GM18520 (cell line): ENCODE measurements around the gene TUT4.

Source experiments
- ATAC-seq: cut with Tn5 transposase; IDR thresholded peaks from one replicate; pipeline ENCODE4 v1.9.1; 2021; ENCODE audit not compliant: unreplicated experiment

TUT4 gene

DNA sequence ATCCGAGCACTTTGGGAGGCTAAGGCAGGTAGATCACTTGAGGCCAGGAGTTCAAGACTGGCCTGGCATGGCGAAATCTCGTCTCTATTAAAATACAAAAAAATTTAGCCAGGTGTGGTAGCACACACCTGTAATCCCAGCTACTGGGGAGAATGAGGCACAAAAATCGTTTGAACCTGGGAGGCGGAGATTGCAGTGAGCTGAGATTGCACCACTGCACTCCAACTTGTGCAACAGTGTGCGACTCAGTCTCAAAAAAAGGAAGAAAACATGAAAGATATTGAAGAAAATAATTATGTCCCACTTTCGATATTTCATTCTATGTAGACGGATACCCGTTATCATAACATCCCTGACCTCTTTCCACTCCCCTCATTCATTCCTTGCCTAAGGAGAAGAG is 19.2 kb downstream of the TUT4 start:
- no peak for ATAC-seq

DNA sequence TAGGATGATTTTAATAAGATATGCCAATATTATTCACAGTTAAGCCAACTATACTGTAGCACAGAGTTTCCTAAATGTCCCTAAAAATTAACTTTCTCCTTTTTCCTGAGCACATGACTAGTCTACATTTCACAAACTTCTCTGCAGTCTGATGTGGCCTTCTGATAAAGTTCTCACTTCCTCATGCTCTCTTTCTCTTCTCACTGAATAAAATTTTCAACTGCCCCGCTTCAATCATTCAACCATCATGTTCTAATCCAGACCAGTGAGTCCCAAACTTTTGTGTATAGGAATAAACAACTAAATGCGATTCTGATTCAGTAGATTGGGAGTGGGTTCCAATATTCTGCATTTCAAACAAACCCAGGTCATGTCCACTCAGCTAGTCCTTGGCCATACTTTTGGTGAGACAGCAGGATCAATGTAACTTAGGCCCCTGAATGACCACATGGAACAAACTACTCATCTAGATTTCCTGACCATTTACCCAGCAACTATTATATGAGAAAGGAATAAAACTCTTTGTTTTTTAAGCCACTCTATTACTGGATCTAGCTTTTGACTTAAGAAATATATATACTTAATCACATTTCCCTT is 20.1 kb downstream of the TUT4 start:
- ATAC-seq, result no peak

DNA sequence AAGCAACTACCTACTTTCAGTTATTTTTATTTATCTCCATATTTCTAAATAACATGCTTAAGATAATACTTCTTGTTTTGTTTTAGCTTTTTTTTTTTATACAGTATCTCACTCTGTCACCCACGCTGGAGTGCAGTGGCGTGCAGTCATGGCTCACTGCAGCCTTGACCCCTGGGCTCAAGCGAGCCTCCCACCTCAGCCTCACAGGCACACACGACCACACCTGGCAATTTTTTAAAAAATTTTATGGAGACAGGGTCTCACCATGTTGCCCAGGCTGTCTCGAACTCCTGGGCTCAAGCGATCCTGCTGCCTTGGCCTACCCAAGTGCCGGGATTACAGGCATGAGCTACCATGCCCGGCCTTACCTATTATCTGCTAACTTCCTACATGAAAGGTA is 20.6 kb downstream of the TUT4 start:
- no peak for ATAC-seq

DNA sequence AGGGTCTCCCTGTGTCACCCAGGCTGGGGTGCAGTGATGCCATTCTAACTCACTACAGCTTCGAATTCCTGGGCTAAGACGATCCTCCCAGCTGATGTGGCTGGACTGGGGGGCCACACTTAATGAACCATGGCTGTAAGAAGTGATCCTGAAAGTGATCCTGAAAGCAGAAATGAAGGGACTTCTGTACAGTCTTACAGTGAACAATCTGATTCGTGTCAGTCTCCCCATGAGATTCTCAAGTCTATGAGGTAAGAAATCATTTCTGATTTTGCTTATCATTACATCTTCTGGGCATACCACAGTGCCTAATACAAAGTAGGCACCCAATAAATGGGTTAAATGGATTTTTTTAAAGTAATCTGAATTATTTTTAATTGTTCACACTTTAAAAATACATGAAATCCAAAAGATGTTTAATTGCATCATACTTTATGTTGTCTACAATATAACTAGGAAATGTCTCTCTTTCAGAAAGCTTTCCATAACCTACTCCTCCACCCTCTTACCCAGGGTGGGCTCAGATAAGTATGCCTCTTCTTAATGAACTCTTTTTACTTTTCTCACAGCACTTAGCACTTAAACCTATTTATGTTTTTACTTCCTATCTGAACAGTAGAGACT is 21.5 kb downstream of the TUT4 start:
- no peak for ATAC-seq

DNA sequence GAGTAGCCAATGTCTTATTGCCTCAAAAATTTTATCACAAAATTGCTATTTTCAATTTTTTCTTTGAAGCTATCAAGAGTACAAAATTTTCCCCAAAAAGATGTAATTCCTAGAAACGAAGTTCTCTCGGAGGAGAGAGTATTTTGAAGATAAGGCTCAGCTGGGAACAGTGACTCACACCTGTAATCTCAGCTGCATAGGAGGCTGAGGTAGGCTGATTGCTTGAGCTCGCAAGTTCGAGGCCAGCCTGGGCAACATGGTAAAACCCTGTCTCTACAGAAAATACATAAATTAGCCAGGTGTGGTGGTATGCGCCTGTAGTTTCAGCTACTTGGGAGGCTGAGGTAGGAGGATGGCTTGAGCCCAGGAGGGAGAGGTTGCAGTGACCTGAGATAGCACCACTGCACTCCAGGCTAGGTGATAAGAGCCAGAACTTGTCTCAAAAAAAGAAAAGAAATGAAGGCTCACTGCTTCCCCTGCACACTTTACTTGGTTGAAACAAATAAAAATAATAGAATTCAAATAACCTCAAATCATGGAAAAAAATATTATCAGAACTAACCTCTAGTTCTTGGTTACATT is 22.2 kb downstream of the TUT4 start:
- no peak for ATAC-seq

DNA sequence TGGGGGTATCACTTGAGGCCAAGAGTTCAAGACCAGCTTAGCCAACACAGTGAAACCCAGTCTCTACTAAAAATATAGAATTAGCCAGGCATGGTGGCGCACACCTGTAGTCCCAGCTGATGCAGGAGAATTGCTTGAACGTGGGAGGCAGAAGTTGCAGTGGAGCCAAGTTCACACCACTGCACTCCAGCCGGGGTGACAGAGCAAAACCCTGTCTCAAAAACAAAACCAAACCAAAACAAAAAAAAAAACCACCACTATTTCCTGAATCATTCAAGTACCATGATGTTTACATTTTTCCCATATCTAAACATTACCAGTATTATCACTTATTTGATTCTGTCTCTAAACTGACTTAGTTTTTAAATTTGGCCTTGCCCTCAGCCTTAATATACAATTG is 29.5 kb downstream of the TUT4 start:
- no peak for ATAC-seq

DNA sequence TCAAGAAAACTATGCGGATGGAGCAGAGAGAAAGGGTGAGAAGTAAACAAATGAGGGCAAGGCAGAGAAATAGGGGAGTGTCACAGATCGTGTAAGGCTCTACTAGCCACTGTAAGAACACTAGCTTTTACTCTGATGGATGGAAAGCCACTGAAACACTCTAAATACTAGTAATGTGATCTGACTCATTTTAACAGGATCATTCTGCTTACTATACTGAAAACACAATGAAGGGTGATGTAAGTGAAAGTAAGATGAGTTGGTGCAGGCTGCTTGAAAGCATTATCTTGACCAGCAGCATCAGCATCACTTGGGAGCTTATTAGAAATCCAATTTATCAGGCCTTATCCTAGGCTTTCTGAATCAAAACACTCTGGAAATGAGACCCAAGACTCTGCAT is 32.7 kb downstream of the TUT4 start:
- ATAC-seq, result no peak

DNA sequence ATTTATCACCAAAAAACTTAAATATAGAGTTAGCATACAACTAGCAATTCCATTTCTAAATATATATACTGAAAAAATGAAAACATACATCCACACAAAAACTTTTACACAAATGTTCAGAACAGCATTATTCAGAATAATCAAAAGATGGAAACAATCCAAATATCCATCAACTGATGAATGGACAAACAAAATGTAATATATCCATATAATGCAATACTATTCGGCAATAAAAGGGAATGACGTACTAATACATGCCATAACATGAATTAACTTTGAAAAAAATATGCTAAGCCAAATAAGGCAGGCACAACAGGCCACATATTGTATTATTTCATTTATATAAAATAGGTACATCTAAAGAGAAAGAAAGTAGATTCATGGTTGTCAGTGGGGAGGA is 33.9 kb downstream of the TUT4 start:
- ATAC-seq, result no peak

DNA sequence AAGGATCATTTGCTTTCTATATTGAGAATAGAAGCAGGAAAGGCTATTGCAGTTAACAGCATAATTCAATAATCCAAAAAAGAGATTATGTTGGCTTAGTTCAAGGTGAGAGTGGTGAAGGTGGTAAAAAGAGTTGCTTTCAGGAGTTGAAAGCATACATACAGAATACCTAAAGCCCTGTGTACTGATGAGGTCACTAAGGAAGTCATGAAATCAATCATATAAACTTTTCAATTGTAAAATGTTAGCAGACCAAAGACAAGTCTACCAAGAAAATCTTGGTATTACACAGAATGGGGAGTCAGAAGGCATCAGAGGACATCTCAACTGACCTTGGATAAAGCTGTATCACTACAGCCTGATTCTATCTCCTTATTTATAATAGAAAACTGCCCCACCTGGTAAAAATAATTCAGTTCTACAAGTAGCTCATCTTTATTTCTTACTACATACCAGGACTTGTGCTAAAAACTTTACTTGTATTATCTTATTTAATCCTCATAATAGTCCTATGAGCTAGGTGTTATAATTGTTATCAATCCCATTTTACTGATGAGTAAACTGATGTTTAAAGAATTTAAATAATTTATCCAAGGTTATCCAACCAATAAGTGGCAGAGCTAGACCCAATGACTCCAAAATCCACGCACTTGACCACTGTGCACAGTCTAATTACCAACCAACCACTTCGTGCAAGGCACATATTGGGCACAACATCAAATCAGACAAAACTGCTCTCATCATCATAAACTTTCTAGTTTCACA is 40.9 kb downstream of the TUT4 start:
- no peak for ATAC-seq

DNA sequence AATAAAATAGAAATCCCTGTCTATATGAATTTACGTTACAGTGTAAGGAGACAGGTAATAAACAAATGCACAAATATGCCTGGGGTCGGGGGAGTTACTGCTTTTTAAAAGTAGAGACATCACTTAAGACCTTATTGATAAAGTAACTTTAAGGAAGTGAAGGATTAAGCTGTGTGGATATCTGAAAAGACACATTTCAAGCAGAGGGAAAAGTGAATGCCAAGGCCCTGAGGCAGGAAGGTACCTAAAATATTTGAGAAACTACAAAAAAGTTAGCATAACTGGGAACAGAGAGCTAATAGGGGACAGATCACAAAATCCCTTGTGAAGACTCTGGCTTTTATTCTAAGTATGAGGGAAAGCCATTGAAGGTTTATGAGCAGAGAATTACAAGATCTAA is 41.5 kb downstream of the TUT4 start:
- ATAC-seq, result no peak

DNA sequence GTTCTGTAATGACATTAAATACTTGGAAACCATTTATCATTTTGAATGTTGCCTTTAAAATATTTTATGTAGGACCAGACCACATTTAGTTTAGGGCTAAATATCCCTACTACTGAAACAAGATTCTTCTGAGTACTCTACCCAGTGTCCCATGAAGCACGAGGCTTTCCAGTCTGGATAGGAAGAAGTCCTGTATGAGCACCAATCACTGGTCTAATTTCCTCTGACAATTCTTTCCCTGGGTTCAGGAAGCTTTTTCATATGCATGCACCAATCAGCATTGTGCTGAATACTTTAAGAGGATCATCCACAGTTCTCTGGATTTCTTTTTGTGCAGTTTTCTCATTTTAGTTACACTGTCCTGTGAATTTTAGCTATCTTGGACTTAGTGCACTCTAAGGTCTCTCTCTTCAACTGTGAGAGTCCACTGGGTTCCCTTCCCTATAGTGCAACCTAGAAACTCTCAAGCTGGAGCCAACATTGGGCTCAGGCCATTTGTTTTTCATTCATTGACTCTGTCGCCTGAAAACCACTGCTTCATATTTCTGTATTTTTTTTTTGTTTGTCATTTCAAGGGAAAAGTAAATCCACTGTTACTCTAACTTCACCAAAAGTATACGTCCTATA is 45.9 kb downstream of the TUT4 start:
- ATAC-seq, result no peak

DNA sequence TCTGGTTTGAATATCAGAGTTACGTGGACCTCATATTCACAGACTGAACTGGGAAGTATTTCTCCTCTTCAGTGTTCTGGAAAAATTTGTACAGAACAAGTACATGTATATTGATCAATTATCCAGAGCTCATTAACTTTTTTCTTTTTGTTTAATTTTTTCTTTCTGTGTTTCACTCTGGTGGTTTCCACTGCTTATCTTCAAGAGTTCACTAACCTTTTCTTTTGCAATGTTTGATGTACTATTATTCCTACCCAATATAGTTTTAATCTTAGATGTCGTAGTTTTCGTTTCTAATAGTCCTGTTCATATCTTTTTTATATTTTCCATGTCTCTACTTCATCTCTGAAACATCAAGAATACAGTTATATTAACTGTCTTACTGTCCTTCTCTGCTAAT is 46.5 kb downstream of the TUT4 start:
- ATAC-seq, result no peak

DNA sequence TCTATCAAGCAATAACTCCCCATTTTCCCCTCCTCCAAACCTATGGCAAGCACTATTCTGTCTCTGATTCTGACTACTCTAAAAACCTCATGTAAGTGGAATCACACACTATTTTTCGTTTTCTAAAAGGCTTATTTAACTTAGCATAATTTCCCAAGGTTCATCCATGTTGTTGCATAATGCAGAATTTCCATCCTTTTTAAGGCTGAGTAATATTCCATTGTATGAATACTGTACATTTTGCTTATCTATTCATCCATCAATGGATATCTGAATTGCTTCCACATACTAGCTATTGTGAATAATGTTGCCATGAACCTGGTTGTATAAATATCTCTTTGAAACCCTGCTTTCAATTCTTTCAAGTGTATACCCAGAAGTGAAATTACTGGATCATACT is 48.2 kb downstream of the TUT4 start:
- no peak for ATAC-seq

DNA sequence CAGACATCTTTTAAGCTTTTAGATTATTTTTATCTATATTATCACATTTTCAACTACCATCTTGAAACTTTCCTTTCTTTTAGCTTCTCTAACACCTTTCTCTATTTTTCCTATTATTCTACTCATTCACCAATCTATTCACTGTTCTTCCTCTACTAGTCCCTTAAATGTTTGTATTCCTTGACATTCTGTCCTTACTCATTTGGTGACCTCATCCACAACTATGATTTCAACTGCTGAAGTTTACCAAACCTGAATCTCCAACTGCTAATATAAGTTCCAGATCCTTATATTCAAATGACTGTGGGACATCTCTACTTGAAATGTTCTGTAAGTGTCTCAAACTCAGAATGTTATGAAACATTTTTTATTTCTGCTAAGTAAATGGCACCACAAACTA is 49.2 kb downstream of the TUT4 start:
- ATAC-seq, result no peak

DNA sequence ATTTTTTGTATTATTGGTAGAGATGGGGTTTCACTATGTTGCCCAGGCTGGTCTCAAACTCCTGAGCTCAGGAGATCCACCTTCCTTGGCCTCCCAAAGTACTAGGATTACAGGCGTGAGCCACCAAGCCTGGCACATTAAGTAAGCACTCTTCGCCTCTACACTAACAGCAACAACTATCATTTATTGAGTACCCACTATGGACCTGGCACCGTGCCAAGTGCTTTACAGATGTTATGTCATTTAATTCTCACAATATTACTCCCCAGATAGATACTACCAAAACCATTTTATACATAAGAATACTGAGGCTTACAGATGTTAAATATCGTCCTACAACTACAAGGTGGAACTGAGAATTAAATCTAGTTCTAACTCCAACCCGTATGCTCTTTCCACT is 50.1 kb downstream of the TUT4 start:
- no peak for ATAC-seq

DNA sequence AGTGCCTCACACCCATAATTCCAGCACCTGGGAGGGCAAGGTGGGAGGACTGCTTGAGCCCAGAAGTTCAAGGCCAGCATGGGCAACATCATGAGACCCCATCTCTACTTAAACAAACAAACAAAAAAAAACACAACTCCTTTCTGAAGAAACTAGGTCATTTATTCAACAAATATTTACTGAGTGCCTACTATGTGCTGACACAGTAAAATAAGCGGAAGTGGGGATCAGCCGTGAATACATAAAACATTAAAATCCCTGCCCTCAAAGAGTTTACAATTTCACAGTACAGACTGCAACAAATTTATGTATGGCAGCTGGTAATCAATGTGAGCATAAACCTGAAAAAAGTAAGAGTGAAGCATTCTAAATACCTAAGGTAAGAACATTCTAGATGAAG is 65.3 kb downstream of the TUT4 start:
- ATAC-seq, result no peak

DNA sequence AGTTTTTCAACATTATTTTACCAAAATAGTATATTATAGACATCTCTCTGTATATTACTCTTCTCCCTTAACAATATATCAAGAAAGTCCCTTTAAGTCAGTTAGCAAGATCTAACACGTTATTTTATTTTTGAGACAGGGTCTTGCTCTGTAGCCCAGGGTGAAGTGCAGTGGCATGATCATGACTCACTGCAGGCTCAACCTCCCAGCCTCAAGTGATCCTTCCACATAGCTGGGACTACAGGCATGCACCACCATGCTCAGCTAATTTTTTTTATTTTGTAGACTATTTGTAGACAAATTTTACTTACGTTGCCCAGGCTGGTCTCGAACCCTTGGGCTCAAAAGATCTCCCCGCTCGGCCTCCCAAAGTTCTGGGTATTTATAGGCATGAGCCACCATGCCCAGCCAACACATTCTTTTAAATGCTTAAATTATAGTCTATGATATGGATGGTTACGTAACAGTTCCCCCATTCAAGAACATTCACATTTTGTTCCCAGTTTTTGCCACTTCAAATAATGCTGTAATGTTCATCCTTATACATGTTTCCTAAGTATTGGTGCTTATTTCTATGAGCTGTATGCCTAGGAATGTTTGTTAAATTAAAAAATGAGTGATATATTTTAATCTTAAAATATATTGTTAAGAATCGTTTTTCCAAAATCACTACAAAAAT is 70.4 kb downstream of the TUT4 start:
- ATAC-seq, result no peak

DNA sequence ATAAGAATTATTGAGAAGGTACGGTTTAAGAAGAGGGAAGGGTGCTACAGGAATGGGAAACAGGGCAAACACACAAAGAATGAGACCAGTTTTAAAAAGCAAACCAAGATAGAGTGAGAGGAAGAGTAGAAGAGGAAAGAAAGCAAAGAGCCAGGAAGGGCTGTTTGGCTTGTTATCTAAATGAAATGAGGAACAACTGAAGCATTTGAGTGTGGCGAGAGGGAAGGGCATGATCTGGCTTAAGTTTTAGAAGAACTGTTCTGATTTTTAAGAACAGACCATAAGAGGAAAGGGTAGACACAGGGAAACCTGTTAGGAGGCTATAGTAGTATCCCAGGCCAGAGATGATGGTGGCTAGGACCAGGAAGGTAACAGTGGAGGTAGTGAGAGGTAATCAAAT is 73.8 kb downstream of the TUT4 start:
- no peak for ATAC-seq

DNA sequence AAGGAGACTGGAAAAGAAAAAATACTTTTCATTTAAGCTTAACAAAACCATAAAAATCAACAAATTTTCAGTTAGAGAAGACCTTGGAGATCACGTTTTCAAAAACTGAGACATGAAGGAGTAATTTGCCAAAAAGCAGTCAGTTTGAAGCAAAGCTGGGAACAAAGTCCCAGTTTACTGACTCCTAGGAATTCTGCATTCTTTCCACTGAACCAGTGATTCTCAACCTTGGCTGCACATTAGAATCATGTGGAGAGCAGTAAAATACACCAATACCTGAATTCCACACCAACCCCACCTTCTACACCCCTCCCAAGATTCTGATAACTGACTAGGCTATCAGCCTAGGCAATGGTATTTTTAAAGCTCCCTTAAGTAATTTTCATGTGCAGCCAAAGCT is 75.0 kb downstream of the TUT4 start:
- ATAC-seq, result no peak

DNA sequence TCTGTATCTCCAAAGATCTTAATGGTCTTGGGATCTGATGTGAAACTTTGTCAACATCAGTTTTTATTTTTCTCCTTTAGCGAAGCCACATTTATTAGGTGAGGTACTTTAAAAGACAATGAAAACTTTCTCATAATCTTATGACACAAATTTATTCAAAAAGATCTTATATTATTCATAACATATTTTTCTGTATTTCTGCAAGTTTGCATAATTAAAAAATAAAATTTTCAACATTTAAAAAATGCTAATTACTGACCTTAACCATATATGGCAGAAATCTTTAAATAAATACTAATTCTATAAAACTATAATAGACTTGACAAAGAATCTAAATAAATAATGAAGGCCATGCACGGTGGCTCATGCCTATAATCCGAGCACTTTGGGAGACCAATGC is 75.9 kb downstream of the TUT4 start:
- ATAC-seq, result no peak

DNA sequence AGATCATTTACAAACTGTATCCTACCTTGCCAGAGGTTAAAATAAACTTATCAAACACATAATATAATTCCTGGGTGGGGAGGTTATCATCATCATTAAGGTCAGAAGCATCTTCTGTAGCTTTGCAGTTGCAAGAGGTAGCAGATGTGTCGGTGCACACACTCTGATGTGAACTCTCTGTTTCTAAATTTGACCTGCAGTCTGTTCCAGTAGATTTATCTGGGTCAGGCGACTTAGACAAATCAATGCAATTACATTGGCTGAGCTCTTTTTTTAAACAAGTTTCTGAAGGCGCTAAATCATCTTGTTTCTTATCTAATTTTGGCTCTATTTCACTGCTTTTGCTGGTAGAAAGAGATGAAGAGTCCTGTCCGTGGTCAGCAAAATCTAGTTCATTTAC is 78.1 kb downstream of the TUT4 start:
- ATAC-seq, result no peak
